Activated T-cell treated with anti-CD3 and anti-CD28 coated beads, Interleukin-2, amount 50 U/mL, for 4 hours (primary cell): ENCODE measurements around the gene RAD51AP2. TPM values are rescaled to one million over a fixed set of nuclear protein-coding genes. Genes with fewer than 3 reads are reported as not detected.

Experiments
- ATAC-seq, 2 donors: fragments of 200-7000 bp; cut with Tn5 transposase; one replicate each; pipeline ENCODE4 v1.10.0; 2021
- DNase-seq: peaks from one replicate; pipeline ENCODE4 v3.0.0-alpha.2; 2020
- H3K27me3 Mint-ChIP-seq: one replicate; pipeline ENCODE4 v1.8.0; 2021; ENCODE audit warnings: low read depth, mixed read lengths
- H3K36me3 Mint-ChIP-seq: one replicate; pipeline ENCODE4 v1.8.0; 2022; ENCODE audit warnings: mixed read lengths; ENCODE audit not compliant: insufficient read depth
- H3K4me1 Mint-ChIP-seq: one replicate; pipeline ENCODE4 v1.8.0; 2021; ENCODE audit warnings: low read depth, mixed read lengths
- H3K4me3 Mint-ChIP-seq: one replicate; pipeline ENCODE4 v1.8.0; 2021; ENCODE audit warnings: mild to moderate bottlenecking, moderate library complexity, mixed read lengths
- H3K9me3 Mint-ChIP-seq: one replicate; pipeline ENCODE4 v1.8.0; 2021; ENCODE audit warnings: mixed read lengths
- total RNA-seq, 3 donors: library from RNA; stranded (reverse); gene quantifications; one replicate each; pipeline ENCODE4 v1.2.1, GENCODE V29; 2021

The RAD51AP2 gene
- total RNA-seq, 3 donors from 2014 or later, result not detected

DNA sequence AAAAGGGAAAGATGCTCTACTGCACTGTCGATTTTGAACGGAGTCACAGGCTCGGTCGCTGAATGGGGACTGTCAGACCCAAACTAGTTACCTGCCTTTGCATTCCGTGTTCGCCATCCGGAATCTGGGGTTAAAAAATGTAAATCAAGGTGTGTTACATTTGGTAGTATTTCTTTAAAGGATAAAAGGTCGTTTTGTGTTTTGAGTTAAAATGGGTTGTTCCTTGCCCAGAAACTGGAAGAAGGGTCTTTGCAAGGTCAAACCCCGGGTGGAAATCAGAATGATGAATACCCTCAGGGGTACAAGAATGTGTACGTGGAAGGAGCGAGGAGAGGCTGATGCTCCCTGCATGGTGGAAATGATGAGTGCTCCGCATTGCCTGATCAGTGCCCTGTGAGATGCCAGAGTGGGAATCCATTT is 23.3 kb upstream of the RAD51AP2 start:
- Mint-ChIP-seq H3K27me3 (peaks cover 47% of the 10 kb centered on the region), H3K4me1 (peaks cover 3% of the 10 kb centered on the region), H3K36me3 (no peaks in the 10 kb centered on the region), H3K9me3 (no peaks in the 10 kb centered on the region), H3K4me3 (no peak overlapping the region)
- ATAC-seq, result no peak
- DNase-seq, result no peak

DNA sequence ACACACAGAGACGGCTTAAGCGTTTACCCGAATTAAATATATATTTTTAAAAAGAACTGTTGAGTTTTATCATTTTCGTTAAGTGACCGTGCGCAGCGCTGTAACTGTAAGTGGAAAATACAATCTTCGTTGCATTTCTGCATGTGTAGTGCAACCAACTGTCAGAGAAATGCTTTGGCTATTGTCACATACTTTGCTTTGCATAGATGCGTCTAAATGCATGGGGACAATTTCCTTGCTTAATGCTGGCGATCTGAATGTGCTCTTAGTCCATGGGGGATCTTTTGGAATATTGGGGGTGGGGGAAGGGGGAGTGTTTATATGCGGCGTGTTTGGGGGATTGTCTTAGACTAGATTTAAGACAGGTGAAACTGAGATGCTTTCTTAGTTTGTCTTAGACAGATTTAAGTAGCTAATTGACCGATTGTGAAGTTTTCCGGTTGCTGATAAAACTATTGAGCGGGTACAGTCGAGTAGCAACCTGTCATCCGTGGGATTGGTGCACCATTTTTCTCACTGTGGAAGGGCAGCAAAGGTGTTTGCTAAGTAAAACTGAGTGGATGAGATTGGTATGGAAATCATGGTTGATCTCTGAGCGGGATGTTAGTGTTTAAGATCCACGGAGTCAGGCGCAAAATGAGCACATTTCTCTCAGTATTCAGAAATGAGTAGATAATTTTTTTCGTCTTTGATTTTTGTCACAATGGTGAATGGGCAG is 22.7 kb upstream of the RAD51AP2 start:
- Mint-ChIP-seq H3K4me1 (peaks cover 3% of the 10 kb centered on the region), H3K4me3 (no peak overlapping the region), H3K27me3 (peaks cover 49% of the 10 kb centered on the region), H3K9me3 (no peaks in the 10 kb centered on the region), H3K36me3 (no peaks in the 10 kb centered on the region)
- ATAC-seq, result no peak
- no peak for DNase-seq

DNA sequence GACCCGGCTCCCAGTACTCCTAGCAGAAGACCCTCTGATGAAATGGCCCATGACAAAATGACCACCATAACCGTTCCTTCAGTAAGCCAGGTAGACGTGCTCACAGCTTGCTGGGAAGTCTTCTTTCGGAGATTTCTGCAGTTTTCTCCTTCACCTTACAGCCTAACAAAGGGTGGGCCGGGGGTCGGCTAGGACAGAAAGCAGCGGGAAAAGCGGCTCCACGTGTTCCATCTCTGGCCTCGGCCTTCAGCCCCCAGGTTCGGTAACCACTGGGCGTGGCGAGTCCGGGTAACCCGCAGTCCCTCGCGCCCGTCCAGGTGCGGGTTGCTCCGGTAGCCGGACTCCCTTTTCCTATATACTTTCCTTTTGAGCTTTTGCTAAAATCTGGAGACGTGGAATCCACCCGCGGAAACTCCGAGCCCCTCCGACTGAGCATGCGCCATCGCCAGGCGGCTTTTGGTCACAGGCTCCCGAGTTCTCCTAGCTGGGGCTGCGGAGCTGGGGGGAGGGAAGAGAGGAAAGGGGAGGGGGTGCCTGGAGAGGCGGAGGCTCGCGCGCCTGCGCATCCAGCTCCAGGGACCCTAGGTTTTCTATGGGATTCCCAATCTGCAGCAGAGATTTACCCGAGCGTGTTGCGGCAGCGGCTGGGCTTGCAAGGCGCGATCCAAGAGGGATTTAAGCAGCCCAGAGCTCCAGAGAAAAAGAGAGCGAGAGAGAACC is 22.0 kb upstream of the RAD51AP2 start, which contains the start of gene VSNL1:
Gene VSNL1 (plus strand): TSS at position 604 of the 720 bp plus-strand sequence. CDS start 51,379 bp downstream, outside the sequence.
- Mint-ChIP-seq H3K4me1 (peaks cover 3% of the 10 kb centered on the region), H3K27me3 (peaks cover 51% of the 10 kb centered on the region), H3K9me3 (no peaks in the 10 kb centered on the region), H3K4me3 (no peak within 1 kb of the TSS), H3K36me3 (no peaks in the 10 kb centered on the region)
- ATAC-seq (no peak), DNase-seq (no peak)

DNA sequence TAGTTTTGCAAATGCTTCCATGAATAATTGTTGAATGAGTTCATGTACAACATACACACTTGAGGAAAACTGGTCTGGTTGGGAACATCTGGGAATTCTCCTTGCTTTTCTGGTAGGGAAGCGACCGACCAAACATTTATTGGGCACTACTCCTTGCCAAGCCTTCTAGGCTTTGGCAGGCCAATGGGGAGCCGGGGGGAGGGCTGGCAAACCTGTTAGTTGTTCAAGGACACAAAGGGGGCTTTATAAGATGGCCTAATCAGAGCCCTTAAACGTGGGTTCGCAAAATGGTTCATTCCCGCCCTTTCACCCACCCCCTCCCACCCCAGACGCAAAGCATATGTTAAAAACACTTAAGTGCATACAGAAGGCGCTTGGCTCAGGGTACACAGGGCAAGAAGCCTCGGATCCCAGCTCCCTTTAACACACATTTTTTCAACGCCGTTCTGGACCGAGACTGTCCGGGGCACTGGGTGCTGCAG is 21.4 kb upstream of the RAD51AP2 start:
- peaks cover 52% of the 10 kb centered on the region for H3K27me3 Mint-ChIP-seq
- no peak overlapping the region for H3K4me3 Mint-ChIP-seq
- no peaks in the 10 kb centered on the region for H3K9me3 Mint-ChIP-seq
- peaks cover 3% of the 10 kb centered on the region for H3K4me1 Mint-ChIP-seq
- ATAC-seq (no peak), DNase-seq (no peak)
- H3K36me3 Mint-ChIP-seq, result no peaks in the 10 kb centered on the region

DNA sequence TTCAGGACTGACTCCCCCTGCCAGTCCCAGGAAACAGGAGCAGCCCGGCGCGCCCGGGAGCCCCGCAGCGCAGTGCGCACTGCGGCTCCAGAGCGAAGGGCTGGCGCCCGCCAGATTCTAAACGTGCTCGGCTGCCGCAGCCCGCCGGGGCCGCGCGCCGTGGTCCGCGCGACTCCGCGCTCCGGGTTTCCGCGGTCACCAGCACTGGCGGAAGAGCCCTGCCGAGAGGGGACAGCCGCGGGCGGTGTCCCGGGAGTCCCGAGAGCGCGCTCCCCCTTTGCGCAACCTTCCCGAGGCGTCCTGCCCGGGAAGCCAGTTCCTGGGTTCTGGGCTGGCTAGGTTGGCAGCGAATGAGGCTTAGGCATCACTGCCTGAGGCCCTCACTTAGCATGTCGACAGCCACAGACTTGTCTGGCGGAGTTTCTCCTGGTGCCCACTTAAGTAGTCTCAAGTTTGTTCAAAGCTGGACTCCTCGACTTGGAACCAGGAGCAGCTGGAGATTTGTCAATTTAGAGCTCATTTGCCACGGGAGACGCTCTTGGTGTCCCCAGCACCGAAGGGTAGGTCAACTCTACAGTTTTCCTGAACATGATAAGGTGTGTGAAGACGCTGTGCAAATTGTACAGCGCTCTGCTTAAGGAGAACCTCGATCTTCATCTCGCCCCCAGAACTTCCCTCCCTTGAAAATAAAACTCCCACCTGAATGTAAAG is 20.8 kb upstream of the RAD51AP2 start:
- no peak overlapping the region for H3K4me3 Mint-ChIP-seq
- no peak for ATAC-seq
- H3K27me3 Mint-ChIP-seq, result peaks cover 51% of the 10 kb centered on the region

DNA sequence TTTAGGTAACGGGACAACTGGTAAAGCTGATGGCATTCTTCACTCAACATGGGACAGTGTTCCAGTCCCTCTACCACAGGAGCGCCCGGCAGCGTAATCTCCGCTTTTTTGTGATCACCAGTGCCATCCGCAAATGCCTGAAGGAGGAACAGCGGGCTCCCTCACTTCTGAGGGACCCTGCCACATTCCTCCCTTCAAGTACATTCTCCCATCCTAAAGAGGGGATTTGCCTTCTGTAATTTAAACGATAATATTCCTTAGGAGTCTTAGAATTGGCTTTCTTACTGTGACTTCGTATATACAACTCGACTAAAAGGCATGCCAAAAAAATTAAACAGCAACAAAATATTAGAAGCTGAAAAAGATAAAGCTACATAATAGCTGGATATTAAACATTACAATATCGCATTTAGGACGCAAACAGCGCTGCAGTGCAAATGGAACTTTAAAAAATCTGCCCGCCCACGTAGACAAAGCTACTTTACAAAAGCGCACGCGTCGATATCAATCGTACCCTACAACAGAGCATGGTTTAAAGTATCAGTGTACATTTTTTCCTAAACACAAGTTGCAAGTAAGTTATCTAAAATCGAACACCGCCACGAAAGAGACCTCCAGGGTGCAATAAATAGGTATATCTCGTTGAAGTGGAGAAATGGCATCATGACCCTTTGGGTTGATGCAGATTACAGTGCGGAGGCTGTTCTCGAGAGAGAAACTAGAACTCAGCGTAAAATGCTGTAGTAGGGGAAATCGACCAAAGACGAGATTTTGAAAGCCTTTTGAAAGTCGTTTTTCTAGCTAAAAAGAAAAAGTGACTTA is 20.0 kb upstream of the RAD51AP2 start:
- no peak overlapping the region for H3K4me3 Mint-ChIP-seq
- H3K27me3 Mint-ChIP-seq, result peaks cover 47% of the 10 kb centered on the region
- H3K4me1 Mint-ChIP-seq, result peaks cover 3% of the 10 kb centered on the region
- H3K9me3 Mint-ChIP-seq, result no peaks in the 10 kb centered on the region
- DNase-seq, result no peak
- no peak for ATAC-seq
- H3K36me3 Mint-ChIP-seq, result no peaks in the 10 kb centered on the region

More for the DNA sequence above, 20.8 kb upstream of the RAD51AP2 start:
- H3K9me3 Mint-ChIP-seq, result no peaks in the 10 kb centered on the region
- peaks cover 3% of the 10 kb centered on the region for H3K4me1 Mint-ChIP-seq
- H3K36me3 Mint-ChIP-seq, result no peaks in the 10 kb centered on the region
- no peak for DNase-seq

DNA sequence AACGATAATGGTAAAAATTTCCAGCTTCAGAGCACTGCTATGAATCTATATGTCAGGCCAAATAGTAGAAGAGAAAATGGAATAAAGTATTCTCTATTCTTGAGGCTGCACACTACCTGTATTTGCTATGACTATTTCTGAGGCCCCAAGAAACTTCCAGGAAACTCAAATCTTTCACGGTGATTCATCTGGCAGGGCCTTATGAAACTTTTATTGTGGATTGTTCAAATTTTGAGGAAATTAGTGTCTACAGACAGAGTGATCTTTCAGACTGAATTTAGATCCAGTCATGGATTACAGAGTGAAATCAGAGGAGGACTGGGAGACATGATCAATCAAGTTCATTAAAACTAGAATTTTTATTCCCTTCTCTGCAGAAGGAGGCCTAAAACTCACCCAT is 18.2 kb upstream of the RAD51AP2 start:
- DNase-seq (no peak), ATAC-seq (no peak)
- H3K9me3 Mint-ChIP-seq, result no peaks in the 10 kb centered on the region
- H3K27me3 Mint-ChIP-seq, result peaks cover 40% of the 10 kb centered on the region
- H3K36me3 Mint-ChIP-seq, result no peaks in the 10 kb centered on the region
- H3K4me3 Mint-ChIP-seq, result no peak overlapping the region
- peaks cover 3% of the 10 kb centered on the region for H3K4me1 Mint-ChIP-seq

DNA sequence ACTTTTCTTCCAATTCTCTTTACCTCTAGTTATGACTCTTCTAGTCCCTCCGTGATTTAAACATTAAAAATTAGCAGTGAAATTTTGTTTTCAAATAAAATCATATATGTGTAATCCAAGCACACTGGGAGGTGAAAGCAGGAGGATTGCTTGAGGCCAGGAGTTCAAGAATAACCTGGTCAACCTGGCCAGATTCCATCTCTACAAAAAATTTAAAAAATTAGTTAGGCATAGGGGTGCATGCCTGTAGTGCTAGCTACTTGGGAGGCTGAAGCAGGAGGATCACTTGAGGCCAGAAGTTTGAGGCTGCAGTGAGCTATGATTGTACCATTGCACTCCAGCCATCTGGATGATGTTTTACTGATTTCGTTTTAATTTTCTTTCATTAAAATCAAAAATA is 15.3 kb upstream of the RAD51AP2 start:
- Mint-ChIP-seq H3K27me3 (peaks cover 17% of the 10 kb centered on the region), H3K9me3 (no peaks in the 10 kb centered on the region), H3K4me1 (peaks cover 3% of the 10 kb centered on the region), H3K4me3 (no peak overlapping the region), H3K36me3 (no peaks in the 10 kb centered on the region)
- DNase-seq (no peak), ATAC-seq (no peak)

DNA sequence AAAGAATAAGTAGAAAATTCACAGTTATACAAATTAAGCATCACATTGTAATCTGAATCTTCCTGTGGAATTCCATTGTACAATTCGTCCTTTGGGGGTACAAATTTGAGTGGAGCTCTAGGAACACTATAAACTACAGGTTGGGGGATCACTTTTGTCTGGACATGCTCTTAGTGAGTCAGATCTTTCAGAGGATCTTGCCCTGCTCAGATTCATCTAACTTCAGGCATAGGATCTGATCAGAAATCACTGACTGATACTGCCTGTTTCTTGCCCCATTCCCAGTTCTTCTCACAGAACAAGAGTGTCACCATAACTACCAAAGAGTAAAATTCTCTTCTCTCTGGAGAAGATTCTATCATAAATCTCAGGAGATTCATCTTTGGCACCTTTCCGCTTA is 11.5 kb upstream of the RAD51AP2 start:
- Mint-ChIP-seq H3K9me3 (no peaks in the 10 kb centered on the region), H3K27me3 (peaks cover 2% of the 10 kb centered on the region), H3K4me3 (no peak overlapping the region), H3K4me1 (no peaks in the 10 kb centered on the region), H3K36me3 (no peaks in the 10 kb centered on the region)
- ATAC-seq (no peak), DNase-seq (no peak)

DNA sequence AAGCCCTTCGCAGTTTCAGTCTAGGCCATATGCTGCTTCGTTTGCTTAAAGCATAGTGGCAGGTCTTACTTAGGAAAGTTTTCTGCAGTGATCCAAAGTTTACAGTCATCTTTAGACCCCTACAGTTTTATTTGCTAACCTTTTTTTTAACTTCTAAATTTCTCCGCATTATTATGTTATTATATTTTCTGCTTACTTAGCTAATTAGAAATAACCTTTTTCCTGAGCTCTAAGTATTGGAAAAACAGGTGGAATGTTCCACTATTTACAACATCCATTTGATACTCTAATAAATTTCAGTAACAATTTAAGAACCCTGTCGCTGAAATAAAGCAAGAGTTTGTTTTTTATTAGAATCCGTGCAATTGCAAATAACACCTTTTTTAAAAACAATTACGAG is 4.1 kb upstream of the RAD51AP2 start:
- ATAC-seq (no peak), DNase-seq (no peak)
- H3K27me3 Mint-ChIP-seq, result peaks cover 8% of the 10 kb centered on the region
- no peaks in the 10 kb centered on the region for H3K4me1 Mint-ChIP-seq
- no peaks in the 10 kb centered on the region for H3K9me3 Mint-ChIP-seq
- H3K4me3 Mint-ChIP-seq, result no peak overlapping the region
- H3K36me3 Mint-ChIP-seq, result no peaks in the 10 kb centered on the region

DNA sequence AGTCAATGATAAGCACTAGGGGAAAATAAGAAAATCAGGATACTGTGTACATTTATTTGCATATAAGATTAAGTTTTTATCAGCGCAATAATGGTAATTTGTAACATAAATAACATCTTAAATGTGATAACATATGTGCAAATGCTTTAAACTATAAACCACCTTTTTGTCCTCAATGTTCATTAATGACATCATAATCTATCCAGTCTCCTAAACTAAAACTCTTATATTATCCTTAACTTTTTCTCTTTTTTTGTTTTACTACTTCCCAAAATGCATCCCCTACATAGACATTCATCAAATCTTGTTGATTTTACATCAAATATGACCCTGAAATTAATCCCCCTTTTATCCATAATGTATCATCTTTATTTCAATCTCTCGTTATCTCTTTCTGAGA is 3.4 kb upstream of the RAD51AP2 start:
- Mint-ChIP-seq H3K9me3 (no peaks in the 10 kb centered on the region), H3K4me1 (no peaks in the 10 kb centered on the region), H3K36me3 (no peaks in the 10 kb centered on the region), H3K27me3 (peaks cover 10% of the 10 kb centered on the region), H3K4me3 (no peak overlapping the region)
- DNase-seq (no peak), ATAC-seq (no peak)

DNA sequence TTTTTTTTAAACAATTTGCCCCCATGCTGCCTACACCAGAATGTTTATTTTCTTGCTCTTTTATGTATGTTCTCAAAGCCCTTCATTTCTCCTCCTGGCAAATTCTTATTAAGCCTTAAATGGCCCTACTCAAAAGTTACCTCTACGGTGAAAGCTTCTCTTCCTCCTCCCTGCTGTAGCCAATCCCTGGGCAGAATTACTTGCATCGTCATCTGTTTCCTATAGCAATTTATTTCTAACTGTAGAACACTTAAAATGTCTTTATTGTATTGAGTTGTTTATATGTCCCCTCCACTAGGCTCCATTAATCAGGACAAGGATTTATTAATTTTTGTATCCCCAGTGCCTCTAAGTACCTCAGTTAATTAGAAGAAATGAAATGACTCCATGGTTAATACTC is 2.5 kb upstream of the RAD51AP2 start:
- Mint-ChIP-seq H3K4me3 (no peak overlapping the region), H3K36me3 (no peaks in the 10 kb centered on the region), H3K27me3 (peaks cover 10% of the 10 kb centered on the region), H3K9me3 (no peaks in the 10 kb centered on the region), H3K4me1 (no peaks in the 10 kb centered on the region)
- DNase-seq, result no peak
- no peak for ATAC-seq

DNA sequence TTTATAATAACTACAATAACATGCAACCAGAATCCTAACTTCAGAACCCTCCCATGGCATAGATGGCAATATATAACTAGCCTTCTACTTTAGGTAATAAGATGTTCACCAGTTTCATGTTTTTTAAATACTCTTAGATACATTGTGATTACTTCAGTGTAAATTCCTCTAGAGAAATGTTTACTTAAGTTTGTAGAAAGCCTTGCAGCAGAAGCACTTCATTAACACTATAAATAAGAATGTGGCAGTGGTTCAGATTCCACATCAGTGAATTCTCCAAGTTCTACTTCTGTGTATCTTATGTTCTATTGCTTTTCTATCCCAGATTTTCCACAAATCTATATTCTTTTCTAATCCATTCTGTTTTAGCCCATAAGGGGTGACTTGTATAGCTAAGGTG is 1.2 kb upstream of the RAD51AP2 start:
- Mint-ChIP-seq H3K4me1 (no peaks in the 10 kb centered on the region), H3K36me3 (no peaks in the 10 kb centered on the region), H3K4me3 (no peak overlapping the region), H3K9me3 (no peaks in the 10 kb centered on the region), H3K27me3 (peaks cover 10% of the 10 kb centered on the region)
- no peak for DNase-seq
- ATAC-seq, result no peak
